GM18498 (cell line): ENCODE measurements around the gene SLC5A8.

ENCODE experiments used
- ATAC-seq: cut with Tn5 transposase; IDR thresholded peaks from one replicate; pipeline ENCODE4 v1.9.1; 2021; ENCODE audit warnings: mild to moderate bottlenecking, moderate library complexity; ENCODE audit not compliant: unreplicated experiment

Gene SLC5A8

GRCh38 chr12:101209319-101210302 is at the start of gene SLC5A8:
TSS of gene SLC5A8 (minus strand) at chr12:101210238. CDS start at chr12:101209848, 390 bp downstream.
- no peak for ATAC-seq

DNA sequence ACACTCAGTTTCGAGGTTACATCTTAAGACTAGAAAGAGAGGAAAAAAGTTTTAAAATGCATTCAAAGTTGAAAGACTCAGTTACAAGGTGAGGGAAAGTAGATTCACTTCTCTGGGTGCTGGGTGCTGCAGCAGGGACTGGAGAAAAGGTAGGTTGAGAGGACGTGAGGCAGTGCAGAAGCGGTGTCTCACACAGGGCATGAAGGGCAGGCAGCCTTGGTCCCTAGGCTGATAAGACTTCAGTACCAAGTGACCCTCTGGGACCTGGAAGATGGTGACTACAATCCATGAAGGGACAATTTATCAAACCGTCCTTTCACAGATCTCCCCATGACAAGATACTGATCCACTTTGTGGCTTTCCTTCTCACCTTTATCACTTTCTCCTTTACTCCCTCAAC is 47.3 kb upstream of the SLC5A8 start:
- no peak for ATAC-seq

DNA sequence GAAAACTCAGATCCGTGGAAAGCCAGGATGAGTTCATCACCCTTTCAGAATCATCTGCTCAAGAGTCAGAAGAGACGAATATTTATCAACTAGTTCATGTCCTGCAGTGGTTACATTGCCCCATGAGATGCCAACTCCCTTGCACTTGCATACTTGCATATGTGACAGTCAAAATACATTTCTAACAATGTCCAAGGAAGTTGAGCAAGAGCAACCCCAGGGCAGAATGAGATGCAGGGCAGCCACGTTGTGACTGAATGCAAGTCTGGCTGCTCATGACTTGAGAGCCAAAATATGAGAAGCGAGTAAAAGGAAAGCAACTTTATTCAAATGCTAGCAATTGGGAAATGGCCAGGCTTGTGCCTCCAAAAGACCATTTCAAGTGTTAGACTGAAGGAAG is 46.2 kb upstream of the SLC5A8 start:
- ATAC-seq: no peak

- no peak for ATAC-seq
Measured at GRCh38 chr12:101243616-101244015, 33.6 kb upstream of the SLC5A8 start.

GRCh38 chr12:101243074-101243473 is 33.0 kb upstream of the SLC5A8 start:
- ATAC-seq: no peak

GRCh38 chr12:101238800-101239329 is 28.8 kb upstream of the SLC5A8 start:
- no peak for ATAC-seq

- no peak for ATAC-seq
Measured at GRCh38 chr12:101238306-101238705, 28.3 kb upstream of the SLC5A8 start.

GRCh38 chr12:101235686-101236085 is 25.6 kb upstream of the SLC5A8 start:
- no peak for ATAC-seq

- ATAC-seq: no peak
Measured at GRCh38 chr12:101231636-101232035, 21.6 kb upstream of the SLC5A8 start.

DNA sequence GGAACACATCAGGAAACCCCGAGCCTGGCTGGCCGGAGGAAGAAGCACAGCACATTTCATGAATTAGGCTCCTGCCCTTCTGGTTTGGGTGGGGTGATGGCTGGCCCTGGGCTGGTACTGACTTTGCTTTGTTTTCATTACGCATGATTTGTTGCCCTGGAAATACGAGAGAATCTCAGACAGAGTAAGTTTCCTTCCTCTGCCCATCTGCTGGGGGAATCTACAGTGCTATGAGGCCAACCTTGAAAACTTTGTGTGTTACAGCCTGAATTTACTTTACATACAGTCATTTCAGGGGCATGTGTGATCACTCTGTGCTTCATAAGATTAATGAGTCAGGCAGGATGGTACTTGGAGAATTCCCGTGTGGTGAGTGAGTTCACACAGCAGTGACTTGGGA is 20.5 kb upstream of the SLC5A8 start:
- ATAC-seq: no peak

GRCh38 chr12:101229841-101230241 is 19.8 kb upstream of the SLC5A8 start:
- ATAC-seq: no peak

GRCh38 chr12:101221301-101221700 is 11.3 kb upstream of the SLC5A8 start:
- ATAC-seq: no peak

DNA sequence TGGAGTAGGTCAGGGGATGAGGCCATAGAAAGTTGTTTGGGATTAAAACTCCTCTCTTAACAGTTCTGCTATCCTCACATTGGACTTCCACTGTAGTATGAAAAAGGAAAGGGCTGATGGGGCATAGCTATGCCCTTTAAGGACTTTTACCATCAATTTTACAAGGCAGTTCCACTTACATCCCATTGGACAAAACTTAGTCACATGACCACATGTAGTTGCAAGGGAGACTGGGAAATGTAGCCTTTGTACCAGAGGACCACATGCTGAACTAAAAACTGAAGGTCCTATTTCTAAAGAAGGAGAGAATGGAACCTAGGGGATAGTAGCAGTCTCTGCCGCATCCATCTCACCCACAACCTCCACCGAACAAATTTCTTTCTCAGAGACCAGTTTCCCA is 6.8 kb upstream of the SLC5A8 start:
- ATAC-seq: no peak

DNA sequence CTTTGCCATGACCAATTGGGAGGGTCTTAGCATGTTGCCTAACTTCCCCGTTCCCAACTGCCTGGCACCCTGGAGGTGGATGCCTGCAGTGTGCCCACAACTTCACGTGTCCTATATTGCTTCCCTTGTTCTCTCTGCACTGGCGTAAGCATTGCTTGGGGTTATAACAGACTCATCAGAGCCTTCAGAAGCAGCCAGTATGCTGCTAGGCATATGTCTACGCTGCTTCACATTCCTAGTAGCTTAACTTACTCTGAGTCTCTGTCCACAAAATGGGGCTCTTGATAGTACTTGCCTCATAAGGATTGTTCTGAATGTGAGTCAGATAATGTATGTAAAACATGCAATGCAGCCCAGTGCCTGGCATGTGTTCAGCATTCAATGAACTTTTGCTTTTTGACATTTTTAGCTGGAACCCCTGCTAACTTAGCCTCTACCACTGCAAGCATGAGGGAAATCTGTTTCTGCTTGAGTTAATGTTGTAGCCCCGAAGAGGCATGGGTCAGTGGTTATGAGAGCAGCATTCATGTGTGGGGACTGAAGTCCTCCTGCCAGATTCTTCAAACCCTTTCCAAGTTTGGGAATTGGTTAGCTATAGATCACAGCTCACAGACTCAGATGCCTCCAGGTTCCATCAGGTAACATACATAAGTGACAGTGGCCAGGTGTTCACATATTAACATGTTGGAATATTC is 2.8 kb downstream of the SLC5A8 start:
- no peak for ATAC-seq

- ATAC-seq: no peak
Measured at GRCh38 chr12:101204602-101205304, 5.3 kb downstream of the SLC5A8 start.

DNA sequence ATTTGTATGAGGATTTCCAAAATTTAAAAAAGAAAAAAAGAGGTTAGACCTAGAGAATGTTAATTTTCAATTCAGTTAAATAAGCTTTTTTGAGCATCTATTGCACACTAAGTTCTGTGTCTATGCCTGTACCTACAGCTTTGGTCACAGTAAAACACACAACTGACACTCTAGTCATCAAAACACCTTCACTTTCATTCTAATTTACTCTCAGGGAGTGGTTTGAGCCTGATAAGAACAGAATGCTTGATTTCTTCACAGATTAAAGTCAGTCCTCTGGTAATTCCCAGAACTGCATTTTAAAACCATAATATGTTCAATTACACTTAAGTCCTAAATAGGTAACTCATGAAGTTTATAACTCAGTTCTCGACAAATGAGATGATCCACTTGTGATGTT is 9.2 kb downstream of the SLC5A8 start:
- ATAC-seq: no peak

DNA sequence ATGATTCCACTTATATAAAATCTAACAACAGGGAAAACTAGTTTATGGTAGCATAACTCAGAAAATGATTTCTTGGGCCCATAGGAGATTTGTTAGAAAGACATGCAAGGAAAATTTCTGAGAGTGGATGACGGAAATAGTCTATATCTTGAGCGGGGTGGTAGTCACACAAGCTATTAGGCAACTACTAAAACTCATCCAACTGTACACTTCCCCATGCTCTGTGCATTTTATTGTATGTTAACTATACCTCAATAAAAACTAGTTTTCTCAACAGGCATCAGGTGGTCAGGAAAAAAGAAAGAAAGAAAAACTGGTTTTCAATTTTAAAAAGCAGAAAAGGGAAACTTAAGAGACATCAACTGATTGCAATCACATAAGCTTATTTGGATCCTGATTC is 9.9 kb downstream of the SLC5A8 start:
- ATAC-seq: no peak

GRCh38 chr12:101186291-101186690 is 23.7 kb downstream of the SLC5A8 start:
- ATAC-seq: no peak

DNA sequence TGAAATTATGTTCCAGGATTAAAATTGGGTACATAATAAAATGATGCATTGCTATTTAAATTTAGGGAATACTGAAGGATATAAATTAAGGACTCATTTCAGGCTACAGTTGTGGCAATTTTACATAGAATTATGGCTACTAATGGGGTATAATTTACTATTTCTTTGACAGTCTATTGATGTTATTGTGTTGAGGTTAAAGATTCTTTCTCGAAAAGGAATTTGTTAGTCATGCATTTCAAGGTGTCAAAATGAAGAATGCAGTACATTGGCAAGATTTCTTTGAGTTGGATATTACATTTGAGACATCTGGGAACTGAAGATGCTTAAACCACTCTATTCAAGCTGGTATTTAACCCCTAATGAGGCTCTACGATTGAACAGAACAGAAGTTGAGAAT is 28.3 kb downstream of the SLC5A8 start:
- no peak for ATAC-seq

GRCh38 chr12:101174541-101174940 is 35.5 kb downstream of the SLC5A8 start:
- no peak for ATAC-seq

DNA sequence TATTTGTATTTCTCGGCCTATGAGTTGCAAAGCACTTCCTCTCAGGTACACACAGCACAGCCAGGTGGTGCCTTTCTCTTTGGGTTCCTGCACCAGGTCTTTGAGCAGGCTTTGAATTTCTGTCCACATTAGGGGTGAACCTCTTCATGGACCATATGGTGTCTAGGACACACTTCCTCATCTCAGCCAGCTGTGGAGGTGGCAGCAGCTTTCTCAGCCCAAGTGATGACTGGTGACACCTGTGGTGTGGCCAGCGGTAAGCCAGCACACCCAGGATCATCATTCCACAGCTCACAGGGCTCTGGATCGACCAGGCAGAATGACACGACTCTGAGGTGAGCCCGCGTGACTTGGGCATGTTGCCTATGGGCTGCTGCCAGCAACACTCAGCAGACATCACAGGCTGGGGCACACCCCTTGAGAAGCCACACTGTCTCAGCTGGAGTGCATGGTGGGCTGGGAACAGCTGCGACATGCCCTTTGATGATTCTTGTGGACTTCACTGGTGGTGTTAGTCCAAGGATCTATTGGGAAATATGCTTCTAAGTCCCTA is 36.8 kb downstream of the SLC5A8 start:
- ATAC-seq: no peak
